Left lung (tissue), 10 donors: ENCODE measurements around the gene MAN2A1. TPM values are rescaled to one million over a fixed set of nuclear protein-coding genes. Genes with fewer than 3 reads are reported as not detected.
A peak's percentile ranks its signal among the peaks of the same experiment; 100 is the strongest.

Experiments
- ATAC-seq: fragments of 200-7000 bp; cut with Tn5 transposase; one replicate; pipeline ENCODE4 v1.9.1; 2020; ENCODE audit warnings: moderate library complexity
- DNase-seq, 4 donors: peaks; one replicate each; pipeline ENCODE4 v3.0.0-alpha.2; 2013 to 2020
- H3K27ac ChIP-seq, 2 donors: fragments of 200-600 bp; sonication (generic) in 1 of 2; one replicate each; pipeline versions ENCODE4 v1.5.0 to v1.8.0; 2020 to 2021
- H3K27me3 ChIP-seq, 2 donors: fragments of 200-600 bp; sonication (generic) in 1 of 2; one replicate each; pipeline versions ENCODE4 v1.5.0 to v1.8.0; 2020 to 2021
- H3K36me3 ChIP-seq, 2 donors: fragments of 200-600 bp; sonication (generic) in 1 of 2; one replicate each; pipeline versions ENCODE4 v1.5.0 to v1.8.0; 2020 to 2021
- H3K4me1 ChIP-seq, 2 donors: fragments of 200-600 bp; one replicate each; pipeline ENCODE4 v1.8.0; 2021
- H3K4me3 ChIP-seq, 2 donors: fragments of 200-600 bp; sonication (generic) in 1 of 2; one replicate each; pipeline versions ENCODE4 v1.5.0 to v1.8.0; 2020 to 2021; ENCODE audit warnings: mild to moderate bottlenecking in 1 of 2
- H3K9me3 ChIP-seq, 2 donors: fragments of 200-600 bp; sonication (generic) in 1 of 2; one replicate each; pipeline versions ENCODE4 v1.5.0 to v1.8.0; 2020 to 2021
- CTCF ChIP-seq, 2 donors: fragments of 200-600 bp; sonication (generic) in 1 of 2; IDR thresholded peaks; one replicate each; pipeline versions ENCODE4 v1.5.0 to v1.8.0; 2021; ENCODE audit warnings: antibody characterized with exemption in 2 of 2
- intact Hi-C, 2 donors: fragments of 100-400 bp; cut with DNase I; formaldehyde crosslinking; loops; one replicate each; pipeline versions ENCODE4 v1.11.2 to v1.14.2; 2022
- polyA plus RNA-seq, 6 donors: library from polyadenylated mRNA; unstranded; fragments of 120-200 nt; gene quantifications; one replicate each; pipeline ENCODE4 v1.2.1, GENCODE V29; 2013; ENCODE audit not compliant: insufficient read length in 6 of 6
- total RNA-seq, 2 donors: library from RNA; stranded (reverse); fragmentation: NEBNext Ultra II Directional; extraction: Animal tissue kit (Norgen Biotek cat#: 25700); gene quantifications; one replicate each; pipeline ENCODE4 v1.2.1, GENCODE V29; 2021
- donor health status: DM: no; HTN: yes; CAD: no.
- donor health status: DM: no; HTN: no; CAD: no.

The MAN2A1 gene
- total and polyA plus RNA-seq, 8 donors = 42.2 to 54.7 (median 47.9) TPM

- no peaks in the 10 kb centered on the region for H3K27me3 ChIP-seq
- no peaks in the 10 kb centered on the region for H3K9me3 ChIP-seq
- DNase-seq (no peak), ATAC-seq (no peak)
- H3K4me1 ChIP-seq = no peaks in the 10 kb centered on the region
- H3K27ac ChIP-seq = no peak overlapping the region
- intact Hi-C loops = no loop called here
- peaks cover 0 to 27% of the 10 kb centered on the region in 2 donors for H3K36me3 ChIP-seq
- H3K4me3 ChIP-seq = no peak overlapping the region
- no peak for TF ChIP-seq CTCF (IDR thresholded peaks at IDR 0.05)
These were observed 80.0 kb downstream of the MAN2A1 start for GRCh38 chr5:109769597-109770291.

- Histone ChIP-seq H3K9me3 (no peaks in the 10 kb centered on the region), H3K4me3 (no peak overlapping the region), H3K4me1 (peaks cover 0 to 4% of the 10 kb centered on the region in 2 donors), H3K36me3 (peaks cover 0 to 29% of the 10 kb centered on the region in 2 donors), H3K27me3 (no peaks in the 10 kb centered on the region), H3K27ac (no peak overlapping the region)
- intact Hi-C loops = no loop called here
- DNase-seq (no peak), ATAC-seq (no peak)
- TF ChIP-seq CTCF (IDR thresholded peaks at IDR 0.05) = no peak
These were observed 85.4 kb downstream of the MAN2A1 start for GRCh38 chr5:109775130-109775529.

- no peak for TF ChIP-seq CTCF (IDR thresholded peaks at IDR 0.05)
- Histone ChIP-seq H3K36me3 (peaks cover 0 to 19% of the 10 kb centered on the region in 2 donors), H3K4me1 (peaks cover 0 to 4% of the 10 kb centered on the region in 2 donors), H3K27ac (no peak overlapping the region), H3K9me3 (no peaks in the 10 kb centered on the region), H3K27me3 (no peaks in the 10 kb centered on the region), H3K4me3 (no peak overlapping the region)
- DNase-seq (peak in 1 of 4 donors; percentile 16), ATAC-seq (no peak)
- intact Hi-C loops = no loop called here
These were observed 89.5 kb downstream of the MAN2A1 start for GRCh38 chr5:109779036-109779735.

- DNase-seq (no peak), ATAC-seq (no peak)
- no peaks in the 10 kb centered on the region for H3K9me3 ChIP-seq
- peaks cover 0 to 12% of the 10 kb centered on the region in 2 donors for H3K36me3 ChIP-seq
- H3K27me3 ChIP-seq = no peaks in the 10 kb centered on the region
- H3K4me1 ChIP-seq = no peaks in the 10 kb centered on the region
- TF ChIP-seq CTCF (IDR thresholded peaks at IDR 0.05) = no peak
- no peak overlapping the region for H3K4me3 ChIP-seq
- intact Hi-C loops = no loop called here
- no peak overlapping the region for H3K27ac ChIP-seq
These were observed 95.0 kb downstream of the MAN2A1 start for GRCh38 chr5:109784687-109785086.

GRCh38 chr5:109786206-109786855, 96.6 kb downstream of the MAN2A1 start:
- H3K27me3 ChIP-seq = no peaks in the 10 kb centered on the region
- intact Hi-C loops = no loop called here
- H3K4me1 ChIP-seq = no peaks in the 10 kb centered on the region
- no peak overlapping the region for H3K27ac ChIP-seq
- DNase-seq (peak in 2 of 4 donors; percentile 34 to 54), ATAC-seq (no peak)
- no peaks in the 10 kb centered on the region for H3K9me3 ChIP-seq
- no peak overlapping the region for H3K4me3 ChIP-seq
- H3K36me3 ChIP-seq = peaks cover 0 to 12% of the 10 kb centered on the region in 2 donors
- no peak for TF ChIP-seq CTCF (IDR thresholded peaks at IDR 0.05)
